B cell (primary cell): ENCODE results near the gene HACD2. TPM values are rescaled to one million over a fixed set of nuclear protein-coding genes. Genes with fewer than 3 reads are reported as not detected.

Source experiments
- ATAC-seq: fragments of 200-7000 bp; cut with Tn5 transposase; one replicate; pipeline ENCODE4 v1.10.0; 2021; ENCODE audit warnings: low read depth, mild to moderate bottlenecking, moderate number of reproducible peaks, moderate library complexity
- CTCF ChIA-PET: fragments of 350-600 bp; sonication (Branson Sonifier 250); formaldehyde crosslinking; loops from one replicate; lab custom pipeline; 2021; ENCODE audit warnings: antibody characterized with exemption, inconsistent platforms; lab: Charles Lee
- POLR2A ChIA-PET: fragments of 350-600 bp; sonication (Branson Sonifier 250); formaldehyde crosslinking; loops from one replicate; lab custom pipeline; 2021; ENCODE audit warnings: antibody characterized with exemption; lab: Charles Lee
- DNase-seq: peaks from one replicate; pipeline ENCODE4 v3.0.0; 2013
- H2AFZ ChIP-seq: 2 replicates; pipeline ENCODE4 v1.6.1; 2012; ENCODE audit warnings: mild to moderate bottlenecking, low read depth, low read length; ENCODE audit not compliant: insufficient read depth, poor library complexity, severe bottlenecking
- H3K27ac ChIP-seq, 2 donors: 1 replicate in 1 of 2; 2 replicates in 1 of 2; pipeline ENCODE4 v1.5.1; 2012 to 2013; ENCODE audit warnings: low read length in 2 of 2, mild to moderate bottlenecking in 2 of 2, moderate library complexity in 1 of 2
- H3K27me3 ChIP-seq, 4 experiments: fragments of 200-600 bp in 1 of 4; sonication (generic) in 1 of 4; replicated peaks in 1 of 4; 1 replicate in 2 of 4; 2 replicates in 2 of 4; pipeline versions ENCODE4 v1.6.1 to v1.7.0; 2013 to 2016; ENCODE audit warnings: low read length in 3 of 4, mild to moderate bottlenecking in 2 of 4, mixed read lengths in 1 of 4, moderate library complexity in 1 of 4; ENCODE audit not compliant: insufficient read depth in 4 of 4, control insufficient read depth in 3 of 4; ENCODE audit errors: control extremely low read depth in 1 of 4
- H3K36me3 ChIP-seq, 2 experiments: replicated peaks in 1 of 2; 1 replicate in 1 of 2; 2 replicates in 1 of 2; pipeline versions ENCODE4 v1.6.1 to v1.7.1; 2013; ENCODE audit warnings: low read length in 1 of 2; ENCODE audit not compliant: insufficient read depth in 2 of 2, control insufficient read depth in 1 of 2; ENCODE audit errors: control extremely low read depth in 1 of 2, extremely low read depth in 1 of 2
- H3K4me1 ChIP-seq, 2 donors: fragments of 200-600 bp in 1 of 2; sonication (generic) in 1 of 2; 1 replicate in 1 of 2; 2 replicates in 1 of 2; pipeline versions ENCODE4 v1.5.1 to v1.6.1; 2013 to 2017; ENCODE audit warnings: low read length in 2 of 2; ENCODE audit not compliant: control insufficient read depth in 2 of 2, insufficient read depth in 2 of 2
- H3K4me2 ChIP-seq: replicated peaks from 2 replicates; pipeline ENCODE3; 2012; ENCODE audit warnings: mild to moderate bottlenecking, low read depth, low read length; ENCODE audit not compliant: poor library complexity, severe bottlenecking
- H3K4me3 ChIP-seq, 5 experiments: fragments of 200-600 bp in 1 of 5; sonication (generic) in 1 of 5; 1 replicate in 3 of 5; 2 replicates in 2 of 5; pipeline versions ENCODE4 v1.5.1 to v1.7.0; 2011 to 2016; ENCODE audit warnings: low read length in 4 of 5, mild to moderate bottlenecking in 4 of 5, low read depth in 2 of 5, control low read depth in 1 of 5, moderate library complexity in 1 of 5; ENCODE audit not compliant: insufficient read depth in 1 of 5; ENCODE audit errors: control extremely low read depth in 1 of 5, extremely low read depth in 1 of 5
- H3K79me2 ChIP-seq: fragments of 200-600 bp; sonication (generic); one replicate; pipeline ENCODE4 v1.6.0; 2016; ENCODE audit warnings: low read length; ENCODE audit not compliant: control insufficient read depth, insufficient read depth
- H3K9ac ChIP-seq: fragments of 200-600 bp; sonication (generic); 2 replicates; pipeline ENCODE4 v1.6.1; 2017; ENCODE audit warnings: mild to moderate bottlenecking, low read length, moderate library complexity
- H3K9me3 ChIP-seq, 3 donors: one replicate each; pipeline versions ENCODE4 v1.6.1 to v1.7.1; 2013; ENCODE audit warnings: low read length in 2 of 3; ENCODE audit not compliant: control insufficient read depth in 2 of 3, insufficient read depth in 1 of 3; ENCODE audit errors: control extremely low read depth in 1 of 3
- H4K20me1 ChIP-seq: 2 replicates; pipeline ENCODE4 v1.6.0; 2012; ENCODE audit warnings: mild to moderate bottlenecking, low read length; ENCODE audit not compliant: insufficient read depth, control insufficient read depth, poor library complexity, severe bottlenecking
- H3K27ac Mint-ChIP-seq: one replicate; pipeline ENCODE4 v1.8.0; 2021; ENCODE audit warnings: mixed read lengths
- H3K27me3 Mint-ChIP-seq: one replicate; pipeline ENCODE4 v1.8.0; 2021; ENCODE audit warnings: mixed read lengths
- H3K4me1 Mint-ChIP-seq: one replicate; pipeline ENCODE4 v1.8.0; 2021; ENCODE audit warnings: mixed read lengths
- H3K4me3 Mint-ChIP-seq: one replicate; pipeline ENCODE4 v1.8.0; 2021; ENCODE audit warnings: mixed read lengths
- H3K9me3 Mint-ChIP-seq: one replicate; pipeline ENCODE4 v1.8.0; 2022; ENCODE audit warnings: mixed read lengths; ENCODE audit not compliant: insufficient read depth
- EZH2 ChIP-seq: IDR thresholded peaks from 2 replicates; pipeline ENCODE4 v1.6.1; 2012; ENCODE audit warnings: borderline replicate concordance, low read depth, mild to moderate bottlenecking, moderate library complexity, low read length; ENCODE audit not compliant: insufficient read depth, poor library complexity, severe bottlenecking
- WGBS: methylation state at CpG from one replicate; pipeline ENCODE4 v1.1.5; 2013; ENCODE audit warnings: missing lambda C conversion rate; ENCODE audit not compliant: insufficient coverage; 5-methylcytosine and 5-hydroxymethylcytosine counted together
- intact Hi-C: fragments of 100-400 bp; cut with micrococcal nuclease; formaldehyde crosslinking; loops from one replicate; pipeline ENCODE4 v1.10.0; 2022
- polyA plus RNA-seq: library from polyadenylated mRNA; depleted of rRNA; stranded (reverse); fragments of >200 nt; gene quantifications from 2 replicates; pipeline ENCODE4 v1.2.3, GENCODE V29; 2012
- total RNA-seq, 2 donors: library from RNA; stranded (reverse); fragments of 120-200 nt in 1 of 2; gene quantifications; 1 replicate in 1 of 2; 2 replicates in 1 of 2; pipeline versions ENCODE4 v1.2.3 to v1.2.4, GENCODE V29; 2013 to 2022
- TF ChIP-seq, protein P1 (sequence below): fragments of 200-600 bp; IDR thresholded peaks from one replicate; pipeline ENCODE4 v1.8.0; 2022; ENCODE audit warnings: antibody characterized with exemption, mild to moderate bottlenecking

The HACD2 gene
- total and polyA plus RNA-seq, 2 donors (not counting 1 experiment from before 2014, with no cell fraction given) = 14.5 to 30.7 TPM

DNA sequence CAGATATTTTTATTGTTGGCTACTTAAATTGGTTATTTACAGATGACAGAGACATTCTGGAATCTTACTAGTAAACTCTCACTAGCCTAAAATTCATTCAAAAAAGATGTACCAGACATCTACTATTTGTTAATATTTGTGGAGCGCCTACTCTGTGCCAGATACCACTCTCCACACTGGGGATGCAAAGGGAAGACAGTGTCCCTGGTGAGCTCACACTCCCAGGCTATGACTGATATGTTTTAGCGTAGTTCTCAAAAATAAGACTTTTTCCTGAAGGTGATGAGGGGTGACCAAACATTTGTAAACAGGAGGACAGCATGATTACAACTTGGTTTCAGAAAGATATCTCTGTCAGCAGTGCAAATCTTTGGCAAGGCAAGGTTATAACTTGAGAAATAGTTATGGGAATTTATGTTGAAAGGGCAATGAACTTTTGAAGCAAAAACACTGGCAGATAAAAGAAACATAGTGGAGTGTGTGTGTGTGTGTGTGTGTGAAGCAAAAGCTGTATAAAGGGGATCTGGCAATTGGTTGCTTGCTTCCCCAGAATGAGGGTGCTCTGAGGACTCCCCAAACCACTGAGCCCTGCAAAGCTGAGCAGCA lies 51.2 kb downstream of the HACD2 start:
- no peaks in the 10 kb centered on the region for H3K27me3 ChIP-seq
- TF ChIP-seq EZH2 = no peak
- TF ChIP-seq, protein P1, sequence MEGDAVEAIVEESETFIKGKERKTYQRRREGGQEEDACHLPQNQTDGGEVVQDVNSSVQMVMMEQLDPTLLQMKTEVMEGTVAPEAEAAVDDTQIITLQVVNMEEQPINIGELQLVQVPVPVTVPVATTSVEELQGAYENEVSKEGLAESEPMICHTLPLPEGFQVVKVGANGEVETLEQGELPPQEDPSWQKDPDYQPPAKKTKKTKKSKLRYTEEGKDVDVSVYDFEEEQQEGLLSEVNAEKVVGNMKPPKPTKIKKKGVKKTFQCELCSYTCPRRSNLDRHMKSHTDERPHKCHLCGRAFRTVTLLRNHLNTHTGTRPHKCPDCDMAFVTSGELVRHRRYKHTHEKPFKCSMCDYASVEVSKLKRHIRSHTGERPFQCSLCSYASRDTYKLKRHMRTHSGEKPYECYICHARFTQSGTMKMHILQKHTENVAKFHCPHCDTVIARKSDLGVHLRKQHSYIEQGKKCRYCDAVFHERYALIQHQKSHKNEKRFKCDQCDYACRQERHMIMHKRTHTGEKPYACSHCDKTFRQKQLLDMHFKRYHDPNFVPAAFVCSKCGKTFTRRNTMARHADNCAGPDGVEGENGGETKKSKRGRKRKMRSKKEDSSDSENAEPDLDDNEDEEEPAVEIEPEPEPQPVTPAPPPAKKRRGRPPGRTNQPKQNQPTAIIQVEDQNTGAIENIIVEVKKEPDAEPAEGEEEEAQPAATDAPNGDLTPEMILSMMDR = no peak
- no peaks in the 10 kb centered on the region for H3K4me1 ChIP-seq
- no peak overlapping the region for H2AFZ ChIP-seq
- no peaks in the 10 kb centered on the region for H3K9me3 Mint-ChIP-seq
- H3K4me2 ChIP-seq = no peak overlapping the region
- H3K27me3 Mint-ChIP-seq = no peaks in the 10 kb centered on the region
- 100% methylated on average over 1 of the region's 2 CpGs for WGBS
- H3K9ac ChIP-seq = no peak overlapping the region
- H4K20me1 ChIP-seq = no peaks in the 10 kb centered on the region
- intact Hi-C loops = no loop called here
- H3K9me3 ChIP-seq = no peaks in the 10 kb centered on the region
- POLR2A ChIA-PET = no interaction called here
- no peak for DNase-seq
- H3K36me3 ChIP-seq = no peaks in the 10 kb centered on the region
- H3K79me2 ChIP-seq = peaks cover 34% of the 10 kb centered on the region
- no peaks in the 10 kb centered on the region for H3K4me1 Mint-ChIP-seq
- H3K4me3 ChIP-seq = no peak overlapping the region
- no peak overlapping the region for H3K4me3 Mint-ChIP-seq
- CTCF ChIA-PET = interaction anchor here (4.3 kb wide), 1 partner anchor 26 kb away, joined by 13 read pairs; no protein-coding TSS in a partner anchor
- no peak overlapping the region for H3K27ac Mint-ChIP-seq
- H3K27ac ChIP-seq = no peak overlapping the region
- no peak for ATAC-seq

DNA sequence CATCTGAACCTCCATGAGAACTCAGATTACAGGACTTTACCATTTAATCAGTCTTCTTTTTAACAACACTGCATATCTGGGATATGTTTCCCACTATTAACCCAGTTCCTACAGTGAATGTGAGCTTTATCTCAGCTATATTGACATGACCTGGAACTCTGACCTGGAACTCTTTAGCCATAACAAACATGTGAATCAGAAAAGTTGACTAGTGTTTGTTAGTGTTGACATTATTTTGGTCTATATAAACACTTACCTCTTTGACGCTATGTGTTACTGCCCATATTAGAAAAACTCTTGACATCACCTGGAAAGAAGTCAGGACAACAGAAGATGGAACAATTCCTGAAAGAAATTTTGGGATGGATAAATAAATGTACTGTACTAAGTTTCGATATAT lies 56.7 kb downstream of the HACD2 start:
- ATAC-seq (no peak), DNase-seq (no peak)
- TF ChIP-seq, protein P1 = no peak
- TF ChIP-seq EZH2 = no peak
- no peaks in the 10 kb centered on the region for H3K27me3 ChIP-seq
- H3K4me3 ChIP-seq = no peak overlapping the region
- peaks cover 7% of the 10 kb centered on the region for H3K79me2 ChIP-seq
- Mint-ChIP-seq H3K27ac (no peak overlapping the region), H3K27me3 (no peaks in the 10 kb centered on the region), H3K9me3 (no peaks in the 10 kb centered on the region), H3K4me1 (peaks cover 23% of the 10 kb centered on the region), H3K4me3 (no peak overlapping the region)
- H3K27ac ChIP-seq = no peak overlapping the region
- no peak overlapping the region for H2AFZ ChIP-seq
- peaks cover 12 to 13% of the 10 kb centered on the region in 2 donors for H3K4me1 ChIP-seq
- no peaks in the 10 kb centered on the region for H3K9me3 ChIP-seq
- CTCF ChIA-PET = no interaction called here
- H4K20me1 ChIP-seq = no peaks in the 10 kb centered on the region
- peaks cover 2 to 22% of the 10 kb centered on the region in 2 experiments for H3K36me3 ChIP-seq
- H3K4me2 ChIP-seq = no peak overlapping the region
- no CpG with 5 or more reads among the region's 2 CpGs for WGBS
- intact Hi-C loops = no loop called here
- POLR2A ChIA-PET = no interaction called here
- H3K9ac ChIP-seq = no peak overlapping the region
